C4-2B (cell line): ENCODE results near the gene COL23A1.

ENCODE experiments used
- CTCF ChIP-seq: fragments of 450-650 bp; conservative IDR thresholded peaks from 2 replicates; pipeline ENCODE4 v1.5.1; 2017; ENCODE audit warnings: mild to moderate bottlenecking
- ZFX ChIP-seq: fragments of 450-650 bp; IDR thresholded peaks from 2 replicates; pipeline ENCODE4 v1.6.1; 2017

GRCh38 chr5:178341091-178341850 lies 248.9 kb downstream of the COL23A1 start:
- TF ChIP-seq CTCF (no peak), ZFX (no peak)
